ENCODE data around the gene THBS2. TPM values are rescaled to one million over a fixed set of nuclear protein-coding genes. Genes with fewer than 3 reads are reported as not detected.

Gene THBS2
- total and polyA plus RNA-seq, 5 donors from 2014 or later: 0.02 TPM; not detected in 4

GRCh38 chr6:169169941-169170582, 83.6 kb downstream of the THBS2 start:
- Histone ChIP-seq H3K36me3 (ENCODE audit: control insufficient read depth, insufficient read depth, low read length) (no peaks in the 10 kb centered on the region), H3K27me3 (ENCODE audit: control insufficient read depth, insufficient read depth, low read length) (no peaks in the 10 kb centered on the region), H3K27ac (ENCODE audit: insufficient read depth, low read length, poor library complexity, severe bottlenecking) (no peak overlapping the region), H3K4me3 (ENCODE audit: low read depth, low read length) (no peak overlapping the region), H3K4me1 (ENCODE audit: control insufficient read depth, insufficient read depth, low read length, poor library complexity, severe bottlenecking) (no peaks in the 10 kb centered on the region), H3K9me3 (ENCODE audit: control insufficient read depth in 2 of 2, low read length in 2 of 2) (no peaks in the 10 kb centered on the region)
- no peak for DNase-seq
- Mint-ChIP-seq H3K27ac (no peak overlapping the region), H3K4me1 (no peaks in the 10 kb centered on the region), H3K4me3 (no peak overlapping the region), H3K36me3 (no peaks in the 10 kb centered on the region), H3K27me3 (no peaks in the 10 kb centered on the region), H3K9me3 (no peaks in the 10 kb centered on the region)
- ATAC-seq (ENCODE audit: low read depth in 2 of 2): no peak

- no peaks in the 10 kb centered on the region for H3K4me1 Mint-ChIP-seq
- H3K9me3 Mint-ChIP-seq: no peaks in the 10 kb centered on the region
- ATAC-seq (ENCODE audit: low read depth in 2 of 2) (no peak), DNase-seq (no peak)
- Histone ChIP-seq H3K9me3 (ENCODE audit: control insufficient read depth in 2 of 2, low read length in 2 of 2) (no peaks in the 10 kb centered on the region), H3K36me3 (ENCODE audit: control insufficient read depth, insufficient read depth, low read length) (no peaks in the 10 kb centered on the region), H3K4me1 (ENCODE audit: control insufficient read depth, insufficient read depth, low read length, poor library complexity, severe bottlenecking) (no peaks in the 10 kb centered on the region), H3K27ac (ENCODE audit: insufficient read depth, low read length, poor library complexity, severe bottlenecking) (no peak overlapping the region), H3K27me3 (ENCODE audit: control insufficient read depth, insufficient read depth, low read length) (no peaks in the 10 kb centered on the region), H3K4me3 (ENCODE audit: low read depth, low read length) (no peak overlapping the region)
- H3K4me3 Mint-ChIP-seq: no peak overlapping the region
- no peak overlapping the region for H3K27ac Mint-ChIP-seq
- no peaks in the 10 kb centered on the region for H3K36me3 Mint-ChIP-seq
- H3K27me3 Mint-ChIP-seq: no peaks in the 10 kb centered on the region
These were observed 84.3 kb downstream of the THBS2 start for GRCh38 chr6:169169375-169169774.

GRCh38 chr6:169168706-169169105, 84.9 kb downstream of the THBS2 start:
- Histone ChIP-seq H3K4me1 (ENCODE audit: control insufficient read depth, insufficient read depth, low read length, poor library complexity, severe bottlenecking) (no peaks in the 10 kb centered on the region), H3K27me3 (ENCODE audit: control insufficient read depth, insufficient read depth, low read length) (no peaks in the 10 kb centered on the region), H3K36me3 (ENCODE audit: control insufficient read depth, insufficient read depth, low read length) (no peaks in the 10 kb centered on the region), H3K9me3 (ENCODE audit: control insufficient read depth in 2 of 2, low read length in 2 of 2) (no peaks in the 10 kb centered on the region), H3K4me3 (ENCODE audit: low read depth, low read length) (no peak overlapping the region), H3K27ac (ENCODE audit: insufficient read depth, low read length, poor library complexity, severe bottlenecking) (no peak overlapping the region)
- H3K9me3 Mint-ChIP-seq: no peaks in the 10 kb centered on the region
- no peak for ATAC-seq (ENCODE audit: low read depth in 2 of 2)
- H3K4me3 Mint-ChIP-seq: no peak overlapping the region
- no peaks in the 10 kb centered on the region for H3K27me3 Mint-ChIP-seq
- H3K4me1 Mint-ChIP-seq: no peaks in the 10 kb centered on the region
- DNase-seq: no peak
- no peaks in the 10 kb centered on the region for H3K36me3 Mint-ChIP-seq
- H3K27ac Mint-ChIP-seq: no peak overlapping the region

- no peaks in the 10 kb centered on the region for H3K4me1 Mint-ChIP-seq
These were observed 85.4 kb downstream of the THBS2 start for GRCh38 chr6:169168302-169168630.

GRCh38 chr6:169167581-169168301, 85.9 kb downstream of the THBS2 start:
- H3K36me3 ChIP-seq (ENCODE audit: control insufficient read depth, insufficient read depth, low read length): no peaks in the 10 kb centered on the region
- Mint-ChIP-seq H3K4me1 (no peaks in the 10 kb centered on the region), H3K9me3 (no peaks in the 10 kb centered on the region), H3K27me3 (no peaks in the 10 kb centered on the region), H3K4me3 (no peak overlapping the region), H3K36me3 (no peaks in the 10 kb centered on the region), H3K27ac (no peak overlapping the region)
- no peak for DNase-seq
- ATAC-seq (ENCODE audit: low read depth in 2 of 2): no peak
- no peaks in the 10 kb centered on the region for H3K4me1 ChIP-seq (ENCODE audit: control insufficient read depth, insufficient read depth, low read length, poor library complexity, severe bottlenecking)
- no peaks in the 10 kb centered on the region for H3K27me3 ChIP-seq (ENCODE audit: control insufficient read depth, insufficient read depth, low read length)
- H3K9me3 ChIP-seq (ENCODE audit: control insufficient read depth in 2 of 2, low read length in 2 of 2): no peaks in the 10 kb centered on the region
- H3K27ac ChIP-seq (ENCODE audit: insufficient read depth, low read length, poor library complexity, severe bottlenecking): no peak overlapping the region
- no peak overlapping the region for H3K4me3 ChIP-seq (ENCODE audit: low read depth, low read length)

More at GRCh38 chr6:169168302-169168630, 85.4 kb downstream of the THBS2 start:
- no peak overlapping the region for H3K27ac ChIP-seq (ENCODE audit: insufficient read depth, low read length, poor library complexity, severe bottlenecking)
- H3K4me3 ChIP-seq (ENCODE audit: low read depth, low read length): no peak overlapping the region
- Mint-ChIP-seq H3K27ac (no peak overlapping the region), H3K4me3 (no peak overlapping the region), H3K9me3 (no peaks in the 10 kb centered on the region), H3K36me3 (no peaks in the 10 kb centered on the region), H3K27me3 (no peaks in the 10 kb centered on the region)
- no peaks in the 10 kb centered on the region for H3K9me3 ChIP-seq (ENCODE audit: control insufficient read depth in 2 of 2, low read length in 2 of 2)
- ATAC-seq (ENCODE audit: low read depth in 2 of 2) (no peak), DNase-seq (no peak)
- no peaks in the 10 kb centered on the region for H3K4me1 ChIP-seq (ENCODE audit: control insufficient read depth, insufficient read depth, low read length, poor library complexity, severe bottlenecking)
- no peaks in the 10 kb centered on the region for H3K27me3 ChIP-seq (ENCODE audit: control insufficient read depth, insufficient read depth, low read length)
- no peaks in the 10 kb centered on the region for H3K36me3 ChIP-seq (ENCODE audit: control insufficient read depth, insufficient read depth, low read length)

GRCh38 chr6:169166896-169167580, 86.6 kb downstream of the THBS2 start:
- Mint-ChIP-seq H3K27me3 (no peaks in the 10 kb centered on the region), H3K4me1 (no peaks in the 10 kb centered on the region), H3K27ac (no peak overlapping the region), H3K36me3 (no peaks in the 10 kb centered on the region), H3K9me3 (no peaks in the 10 kb centered on the region), H3K4me3 (no peak overlapping the region)
- Histone ChIP-seq H3K27me3 (ENCODE audit: control insufficient read depth, insufficient read depth, low read length) (no peaks in the 10 kb centered on the region), H3K4me1 (ENCODE audit: control insufficient read depth, insufficient read depth, low read length, poor library complexity, severe bottlenecking) (no peaks in the 10 kb centered on the region), H3K9me3 (ENCODE audit: control insufficient read depth in 2 of 2, low read length in 2 of 2) (no peaks in the 10 kb centered on the region), H3K36me3 (ENCODE audit: control insufficient read depth, insufficient read depth, low read length) (no peaks in the 10 kb centered on the region), H3K27ac (ENCODE audit: insufficient read depth, low read length, poor library complexity, severe bottlenecking) (no peak overlapping the region), H3K4me3 (ENCODE audit: low read depth, low read length) (no peak overlapping the region)
- no peak for ATAC-seq (ENCODE audit: low read depth in 2 of 2)
- no peak for DNase-seq
